ENCODE results near the gene PDK2. TPM values are rescaled to one million over a fixed set of nuclear protein-coding genes. Genes with fewer than 3 reads are reported as not detected.

PDK2 gene
- total and polyA plus RNA-seq, 9 of the 15 experiments (the other 6 are each of a cell fraction or from before 2014, with no cell fraction given): 0.03 to 2.5 (median 1.4) TPM

DNA sequence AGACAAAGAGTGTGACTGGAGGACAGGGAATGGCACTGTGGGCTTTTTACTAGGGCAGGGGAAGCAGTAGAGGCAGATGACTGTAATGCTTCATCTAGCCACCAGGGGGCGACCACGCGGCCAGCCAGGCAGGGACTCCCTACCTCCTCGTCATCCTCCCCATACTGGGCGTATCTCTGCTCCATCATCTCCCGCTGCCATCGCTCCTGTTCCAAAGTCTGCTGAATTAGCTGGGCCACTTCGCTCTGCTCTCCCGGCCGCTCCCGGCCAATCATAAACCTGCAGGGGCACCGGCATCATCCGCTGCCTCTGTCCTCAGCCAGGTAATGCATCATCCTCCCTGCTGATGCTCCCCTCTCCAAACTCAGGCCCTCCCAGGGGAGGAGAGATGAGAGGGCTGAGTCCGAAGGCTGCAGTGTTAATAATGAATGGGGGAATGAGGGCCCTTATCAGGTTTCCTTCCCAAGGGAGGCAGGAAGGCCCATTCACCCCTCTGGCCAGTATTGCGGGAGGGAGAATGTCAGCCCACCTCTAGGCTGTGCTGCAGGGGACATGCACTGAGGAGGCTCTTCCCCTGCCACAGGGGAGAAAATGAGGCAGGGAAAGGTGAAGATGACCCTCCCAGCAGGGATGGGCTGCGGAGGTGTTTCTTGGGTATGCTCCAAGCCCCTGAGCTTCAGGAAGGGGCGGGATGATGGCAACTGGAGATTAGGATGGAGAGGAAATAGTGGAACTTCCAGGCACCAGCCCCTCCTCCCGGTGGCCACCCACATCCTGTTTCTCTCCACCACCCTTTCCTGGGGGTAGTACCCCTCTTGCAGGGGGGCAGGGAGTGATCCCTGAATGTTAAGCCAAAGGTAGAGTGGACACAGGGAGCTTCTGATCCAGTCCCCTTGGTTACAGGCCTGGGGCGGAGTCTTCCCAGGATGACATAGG is 45.1 kb downstream of the PDK2 start (continued):
- TF ChIP-seq ILF3 (IDR thresholded peaks at IDR 0.05; ENCODE audit: borderline replicate concordance) (no peak), FOXK2 (conservative IDR thresholded peaks at IDR 0.05 in 1 of 2, IDR thresholded peaks at IDR 0.05 in 1 of 2; ENCODE audit: low read depth in 2 of 2) (no peak), SOX6 (IDR thresholded peaks at IDR 0.05) (peak; percentile 32; the same call in 1 of the 2 replicates), MCM2 (IDR thresholded peaks at IDR 0.05; ENCODE audit: low read depth) (no peak), ETS2 (tag; IDR thresholded peaks at IDR 0.05; ENCODE audit: borderline replicate concordance, poor library complexity, severe bottlenecking) (no peak), GABPB2 (CRISPR knock-in tag; conservative IDR thresholded peaks at IDR 0.05) (no peak), MTA1 (IDR thresholded peaks at IDR 0.05; ENCODE audit: borderline replicate concordance) (no peak), GTF2F1 (IDR thresholded peaks at IDR 0.05; ENCODE audit: low read depth, low read length) (no peak), ZNF184 (CRISPR knock-in tag; IDR thresholded peaks at IDR 0.05) (no peak), HDAC1 (IDR thresholded peaks at IDR 0.05) (peak in 1 of 2 experiments; percentile 65; a peak in 1 of 4 replicates), ARHGAP35 (IDR thresholded peaks at IDR 0.05; ENCODE audit: partially characterized antibody) (no peak), FOXJ3 (CRISPR knock-in tag; IDR thresholded peaks at IDR 0.05) (no peak), FUS (optimal IDR thresholded peaks at IDR 0.05; ENCODE audit: low read depth, low read length) (no peak), ZFP1 (CRISPR knock-in tag; IDR thresholded peaks at IDR 0.05) (no peak)
- TF ChIP-seq, protein P1, sequence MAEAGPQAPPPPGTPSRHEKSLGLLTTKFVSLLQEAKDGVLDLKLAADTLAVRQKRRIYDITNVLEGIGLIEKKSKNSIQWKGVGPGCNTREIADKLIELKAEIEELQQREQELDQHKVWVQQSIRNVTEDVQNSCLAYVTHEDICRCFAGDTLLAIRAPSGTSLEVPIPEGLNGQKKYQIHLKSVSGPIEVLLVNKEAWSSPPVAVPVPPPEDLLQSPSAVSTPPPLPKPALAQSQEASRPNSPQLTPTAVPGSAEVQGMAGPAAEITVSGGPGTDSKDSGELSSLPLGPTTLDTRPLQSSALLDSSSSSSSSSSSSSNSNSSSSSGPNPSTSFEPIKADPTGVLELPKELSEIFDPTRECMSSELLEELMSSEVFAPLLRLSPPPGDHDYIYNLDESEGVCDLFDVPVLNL (CRISPR knock-in tag; IDR thresholded peaks at IDR 0.05; ENCODE audit: low read depth): no peak
- TF ChIP-seq, protein P2, sequence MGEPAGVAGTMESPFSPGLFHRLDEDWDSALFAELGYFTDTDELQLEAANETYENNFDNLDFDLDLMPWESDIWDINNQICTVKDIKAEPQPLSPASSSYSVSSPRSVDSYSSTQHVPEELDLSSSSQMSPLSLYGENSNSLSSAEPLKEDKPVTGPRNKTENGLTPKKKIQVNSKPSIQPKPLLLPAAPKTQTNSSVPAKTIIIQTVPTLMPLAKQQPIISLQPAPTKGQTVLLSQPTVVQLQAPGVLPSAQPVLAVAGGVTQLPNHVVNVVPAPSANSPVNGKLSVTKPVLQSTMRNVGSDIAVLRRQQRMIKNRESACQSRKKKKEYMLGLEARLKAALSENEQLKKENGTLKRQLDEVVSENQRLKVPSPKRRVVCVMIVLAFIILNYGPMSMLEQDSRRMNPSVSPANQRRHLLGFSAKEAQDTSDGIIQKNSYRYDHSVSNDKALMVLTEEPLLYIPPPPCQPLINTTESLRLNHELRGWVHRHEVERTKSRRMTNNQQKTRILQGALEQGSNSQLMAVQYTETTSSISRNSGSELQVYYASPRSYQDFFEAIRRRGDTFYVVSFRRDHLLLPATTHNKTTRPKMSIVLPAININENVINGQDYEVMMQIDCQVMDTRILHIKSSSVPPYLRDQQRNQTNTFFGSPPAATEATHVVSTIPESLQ (CRISPR knock-in tag; IDR thresholded peaks at IDR 0.05): no peak
- TF ChIP-seq, protein P3, sequence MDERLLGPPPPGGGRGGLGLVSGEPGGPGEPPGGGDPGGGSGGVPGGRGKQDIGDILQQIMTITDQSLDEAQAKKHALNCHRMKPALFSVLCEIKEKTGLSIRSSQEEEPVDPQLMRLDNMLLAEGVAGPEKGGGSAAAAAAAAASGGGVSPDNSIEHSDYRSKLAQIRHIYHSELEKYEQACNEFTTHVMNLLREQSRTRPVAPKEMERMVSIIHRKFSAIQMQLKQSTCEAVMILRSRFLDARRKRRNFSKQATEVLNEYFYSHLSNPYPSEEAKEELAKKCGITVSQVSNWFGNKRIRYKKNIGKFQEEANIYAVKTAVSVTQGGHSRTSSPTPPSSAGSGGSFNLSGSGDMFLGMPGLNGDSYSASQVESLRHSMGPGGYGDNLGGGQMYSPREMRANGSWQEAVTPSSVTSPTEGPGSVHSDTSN (CRISPR knock-in tag; IDR thresholded peaks at IDR 0.05; ENCODE audit: low read depth): no peak
- TF ChIP-seq, protein P3 (tag; conservative IDR thresholded peaks at IDR 0.05; ENCODE audit: low read depth): no peak
- TF ChIP-seq, protein P4, sequence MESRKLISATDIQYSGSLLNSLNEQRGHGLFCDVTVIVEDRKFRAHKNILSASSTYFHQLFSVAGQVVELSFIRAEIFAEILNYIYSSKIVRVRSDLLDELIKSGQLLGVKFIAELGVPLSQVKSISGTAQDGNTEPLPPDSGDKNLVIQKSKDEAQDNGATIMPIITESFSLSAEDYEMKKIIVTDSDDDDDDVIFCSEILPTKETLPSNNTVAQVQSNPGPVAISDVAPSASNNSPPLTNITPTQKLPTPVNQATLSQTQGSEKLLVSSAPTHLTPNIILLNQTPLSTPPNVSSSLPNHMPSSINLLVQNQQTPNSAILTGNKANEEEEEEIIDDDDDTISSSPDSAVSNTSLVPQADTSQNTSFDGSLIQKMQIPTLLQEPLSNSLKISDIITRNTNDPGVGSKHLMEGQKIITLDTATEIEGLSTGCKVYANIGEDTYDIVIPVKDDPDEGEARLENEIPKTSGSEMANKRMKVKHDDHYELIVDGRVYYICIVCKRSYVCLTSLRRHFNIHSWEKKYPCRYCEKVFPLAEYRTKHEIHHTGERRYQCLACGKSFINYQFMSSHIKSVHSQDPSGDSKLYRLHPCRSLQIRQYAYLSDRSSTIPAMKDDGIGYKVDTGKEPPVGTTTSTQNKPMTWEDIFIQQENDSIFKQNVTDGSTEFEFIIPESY (CRISPR knock-in tag; IDR thresholded peaks at IDR 0.05): 0 out of 2 replicates have a peak, but pooled peaks have one; percentile 51

Data from K562 (cell line).